ENCODE data around the gene CCL25.

- TF ChIP-seq POLR2AphosphoS5 (IDR thresholded peaks at IDR 0.05) (no peak), POLR2A (IDR thresholded peaks at IDR 0.05) (no peak), EP300 (IDR thresholded peaks at IDR 0.05) (no peak)
- TF ChIP-seq, protein P1, sequence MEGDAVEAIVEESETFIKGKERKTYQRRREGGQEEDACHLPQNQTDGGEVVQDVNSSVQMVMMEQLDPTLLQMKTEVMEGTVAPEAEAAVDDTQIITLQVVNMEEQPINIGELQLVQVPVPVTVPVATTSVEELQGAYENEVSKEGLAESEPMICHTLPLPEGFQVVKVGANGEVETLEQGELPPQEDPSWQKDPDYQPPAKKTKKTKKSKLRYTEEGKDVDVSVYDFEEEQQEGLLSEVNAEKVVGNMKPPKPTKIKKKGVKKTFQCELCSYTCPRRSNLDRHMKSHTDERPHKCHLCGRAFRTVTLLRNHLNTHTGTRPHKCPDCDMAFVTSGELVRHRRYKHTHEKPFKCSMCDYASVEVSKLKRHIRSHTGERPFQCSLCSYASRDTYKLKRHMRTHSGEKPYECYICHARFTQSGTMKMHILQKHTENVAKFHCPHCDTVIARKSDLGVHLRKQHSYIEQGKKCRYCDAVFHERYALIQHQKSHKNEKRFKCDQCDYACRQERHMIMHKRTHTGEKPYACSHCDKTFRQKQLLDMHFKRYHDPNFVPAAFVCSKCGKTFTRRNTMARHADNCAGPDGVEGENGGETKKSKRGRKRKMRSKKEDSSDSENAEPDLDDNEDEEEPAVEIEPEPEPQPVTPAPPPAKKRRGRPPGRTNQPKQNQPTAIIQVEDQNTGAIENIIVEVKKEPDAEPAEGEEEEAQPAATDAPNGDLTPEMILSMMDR (IDR thresholded peaks at IDR 0.05) = no peak
Observed at GRCh38 chr19:8023371-8023770, 29.2 kb upstream of the CCL25 start.

Data from upper lobe of left lung (tissue), 4 donors.